SK-N-SH treated with all-trans-retinoic acid at 6 μM for 48 hours (cell line): ENCODE data around the gene PGM1.

ENCODE experiments used
- ATAC-seq: fragments of 200-7000 bp; cut with Tn5 transposase; 3 replicates; pipeline ENCODE4 v1.9.1; 2020; ENCODE audit warnings: mild to moderate bottlenecking, moderate library complexity
- BACH2 ChIP-seq: fragments of 250-450 bp; sonication (Bioruptor Pico); IDR thresholded peaks from 2 replicates; pipeline ENCODE4 v1.9.0; 2021; ENCODE audit warnings: mild to moderate bottlenecking, borderline replicate concordance
- CSDC2 ChIP-seq: fragments of 250-450 bp; sonication (Bioruptor Pico); IDR thresholded peaks from 2 replicates; pipeline ENCODE4 v1.5.0; 2020; ENCODE audit warnings: mild to moderate bottlenecking, moderate library complexity
- ESRRG ChIP-seq: fragments of 250-450 bp; sonication (Bioruptor Pico); IDR thresholded peaks from 2 replicates; pipeline ENCODE4 v1.6.1; 2021; ENCODE audit warnings: mild to moderate bottlenecking
- GLIS3 ChIP-seq: fragments of 250-450 bp; sonication (Bioruptor Pico); IDR thresholded peaks from 2 replicates; pipeline ENCODE4 v1.5.0; 2020; ENCODE audit warnings: mild to moderate bottlenecking, moderate library complexity
- ISL1 ChIP-seq: fragments of 250-450 bp; sonication (Bioruptor Pico); IDR thresholded peaks from 2 replicates; pipeline ENCODE4 v2.1.2; 2022; ENCODE audit warnings: mild to moderate bottlenecking, moderate library complexity
- OSR1 ChIP-seq: fragments of 250-450 bp; sonication (Bioruptor Pico); IDR thresholded peaks from 2 replicates; pipeline ENCODE4 v1.8.0; 2022; ENCODE audit warnings: moderate library complexity, mild to moderate bottlenecking, inconsistent platforms
- RARB ChIP-seq: fragments of 250-450 bp; sonication (Bioruptor Pico); IDR thresholded peaks from 2 replicates; pipeline ENCODE4 v1.8.0; 2021; ENCODE audit warnings: mild to moderate bottlenecking, moderate library complexity
- SNAI2 ChIP-seq: fragments of 250-450 bp; sonication (Bioruptor Pico); IDR thresholded peaks from 2 replicates; pipeline ENCODE4 v1.5.0; 2020; ENCODE audit warnings: mild to moderate bottlenecking, moderate library complexity
- TCF4 ChIP-seq: fragments of 250-450 bp; sonication (Bioruptor Pico); IDR thresholded peaks from 2 replicates; pipeline ENCODE4 v1.8.0; 2021; ENCODE audit warnings: mild to moderate bottlenecking, moderate library complexity, borderline replicate concordance
- TOX ChIP-seq: fragments of 250-450 bp; sonication (Bioruptor Pico); IDR thresholded peaks from 2 replicates; pipeline ENCODE4 v1.8.0; 2021; ENCODE audit warnings: mild to moderate bottlenecking, moderate library complexity, borderline replicate concordance
- ZC3H10 ChIP-seq: fragments of 250-450 bp; sonication (Bioruptor Pico); IDR thresholded peaks from 2 replicates; pipeline ENCODE4 v1.5.1; 2021; ENCODE audit warnings: mild to moderate bottlenecking, moderate library complexity
- ZFP3 ChIP-seq: fragments of 250-450 bp; sonication (Bioruptor Pico); IDR thresholded peaks from 2 replicates; pipeline ENCODE4 v1.5.0; 2020; ENCODE audit warnings: mild to moderate bottlenecking, moderate library complexity
- ZNF565 ChIP-seq: fragments of 450-650 bp; formaldehyde crosslinking; conservative IDR thresholded peaks from 2 replicates; pipeline ENCODE4 v1.5.0; 2020; ENCODE audit warnings: low read depth, mild to moderate bottlenecking, moderate library complexity
- ZNF70 ChIP-seq: fragments of 450-650 bp; formaldehyde crosslinking; IDR thresholded peaks from 2 replicates; pipeline ENCODE4 v1.5.0; 2020; ENCODE audit warnings: mild to moderate bottlenecking, moderate library complexity
- ZNF8 ChIP-seq: fragments of 450-650 bp; formaldehyde crosslinking; IDR thresholded peaks from 2 replicates; pipeline ENCODE4 v1.5.0; 2020; ENCODE audit warnings: mild to moderate bottlenecking, moderate library complexity
- TF ChIP-seq, protein P1 (sequence below): fragments of 250-450 bp; sonication (Bioruptor Pico); IDR thresholded peaks from 2 replicates; pipeline ENCODE4 v1.5.0; 2020; ENCODE audit warnings: mild to moderate bottlenecking, moderate library complexity
- TF ChIP-seq, protein P2 (sequence below): fragments of 250-450 bp; sonication (Bioruptor Pico); IDR thresholded peaks from 2 replicates; pipeline ENCODE4 v1.8.0; 2020; ENCODE audit warnings: mild to moderate bottlenecking, moderate library complexity, borderline replicate concordance
- TF ChIP-seq, protein P3 (sequence below): fragments of 250-450 bp; sonication (Bioruptor Pico); IDR thresholded peaks from 2 replicates; pipeline ENCODE4 v1.5.1; 2021; ENCODE audit warnings: mild to moderate bottlenecking, moderate library complexity
- TF ChIP-seq, protein P4 (sequence below): fragments of 250-450 bp; sonication (Bioruptor Pico); IDR thresholded peaks from 2 replicates; pipeline ENCODE4 v1.8.0; 2021; ENCODE audit warnings: low read depth, mild to moderate bottlenecking, moderate library complexity, borderline replicate concordance
- TF ChIP-seq, protein P5 (sequence below): fragments of 250-450 bp; sonication (Bioruptor Pico); IDR thresholded peaks from 2 replicates; pipeline ENCODE4 v1.5.1; 2020; ENCODE audit warnings: low read depth, mild to moderate bottlenecking, moderate library complexity

PGM1 gene

DNA sequence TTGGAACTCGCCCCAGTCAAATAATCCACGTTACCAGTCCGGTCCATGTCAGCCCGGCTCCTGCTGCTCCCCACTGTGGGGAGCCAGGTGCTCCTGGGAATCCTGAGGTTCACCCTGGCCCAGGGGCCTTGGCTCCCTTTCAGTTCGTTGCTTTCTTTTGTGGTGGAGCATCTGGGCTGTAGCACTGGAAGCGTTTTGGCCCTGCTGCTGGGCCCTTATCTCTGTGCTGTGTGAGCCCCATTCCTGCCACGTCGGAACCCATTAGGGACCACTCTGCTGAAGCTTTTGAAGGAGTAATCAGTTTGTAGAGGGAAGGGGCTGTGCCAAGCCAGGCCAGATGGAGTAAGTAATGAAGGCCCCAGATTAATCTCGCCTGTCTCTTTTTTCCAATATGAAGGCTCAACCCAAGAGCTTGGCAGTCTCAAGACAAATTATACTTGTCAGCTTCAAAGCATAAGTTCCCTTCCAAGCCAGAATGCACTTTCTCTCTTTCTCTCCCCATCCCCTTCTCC, 82.3 kb downstream of the PGM1 start:
- TF ChIP-seq, protein P1, sequence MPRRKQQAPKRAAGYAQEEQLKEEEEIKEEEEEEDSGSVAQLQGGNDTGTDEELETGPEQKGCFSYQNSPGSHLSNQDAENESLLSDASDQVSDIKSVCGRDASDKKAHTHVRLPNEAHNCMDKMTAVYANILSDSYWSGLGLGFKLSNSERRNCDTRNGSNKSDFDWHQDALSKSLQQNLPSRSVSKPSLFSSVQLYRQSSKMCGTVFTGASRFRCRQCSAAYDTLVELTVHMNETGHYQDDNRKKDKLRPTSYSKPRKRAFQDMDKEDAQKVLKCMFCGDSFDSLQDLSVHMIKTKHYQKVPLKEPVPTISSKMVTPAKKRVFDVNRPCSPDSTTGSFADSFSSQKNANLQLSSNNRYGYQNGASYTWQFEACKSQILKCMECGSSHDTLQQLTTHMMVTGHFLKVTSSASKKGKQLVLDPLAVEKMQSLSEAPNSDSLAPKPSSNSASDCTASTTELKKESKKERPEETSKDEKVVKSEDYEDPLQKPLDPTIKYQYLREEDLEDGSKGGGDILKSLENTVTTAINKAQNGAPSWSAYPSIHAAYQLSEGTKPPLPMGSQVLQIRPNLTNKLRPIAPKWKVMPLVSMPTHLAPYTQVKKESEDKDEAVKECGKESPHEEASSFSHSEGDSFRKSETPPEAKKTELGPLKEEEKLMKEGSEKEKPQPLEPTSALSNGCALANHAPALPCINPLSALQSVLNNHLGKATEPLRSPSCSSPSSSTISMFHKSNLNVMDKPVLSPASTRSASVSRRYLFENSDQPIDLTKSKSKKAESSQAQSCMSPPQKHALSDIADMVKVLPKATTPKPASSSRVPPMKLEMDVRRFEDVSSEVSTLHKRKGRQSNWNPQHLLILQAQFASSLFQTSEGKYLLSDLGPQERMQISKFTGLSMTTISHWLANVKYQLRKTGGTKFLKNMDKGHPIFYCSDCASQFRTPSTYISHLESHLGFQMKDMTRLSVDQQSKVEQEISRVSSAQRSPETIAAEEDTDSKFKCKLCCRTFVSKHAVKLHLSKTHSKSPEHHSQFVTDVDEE (CRISPR knock-in tag), result peak; percentile 75
- TF ChIP-seq ISL1 (CRISPR knock-in tag), result peak; percentile 70
- TF ChIP-seq, protein P2, sequence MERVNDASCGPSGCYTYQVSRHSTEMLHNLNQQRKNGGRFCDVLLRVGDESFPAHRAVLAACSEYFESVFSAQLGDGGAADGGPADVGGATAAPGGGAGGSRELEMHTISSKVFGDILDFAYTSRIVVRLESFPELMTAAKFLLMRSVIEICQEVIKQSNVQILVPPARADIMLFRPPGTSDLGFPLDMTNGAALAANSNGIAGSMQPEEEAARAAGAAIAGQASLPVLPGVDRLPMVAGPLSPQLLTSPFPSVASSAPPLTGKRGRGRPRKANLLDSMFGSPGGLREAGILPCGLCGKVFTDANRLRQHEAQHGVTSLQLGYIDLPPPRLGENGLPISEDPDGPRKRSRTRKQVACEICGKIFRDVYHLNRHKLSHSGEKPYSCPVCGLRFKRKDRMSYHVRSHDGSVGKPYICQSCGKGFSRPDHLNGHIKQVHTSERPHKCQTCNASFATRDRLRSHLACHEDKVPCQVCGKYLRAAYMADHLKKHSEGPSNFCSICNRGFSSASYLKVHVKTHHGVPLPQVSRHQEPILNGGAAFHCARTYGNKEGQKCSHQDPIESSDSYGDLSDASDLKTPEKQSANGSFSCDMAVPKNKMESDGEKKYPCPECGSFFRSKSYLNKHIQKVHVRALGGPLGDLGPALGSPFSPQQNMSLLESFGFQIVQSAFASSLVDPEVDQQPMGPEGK (CRISPR knock-in tag), result no peak
- no peak for TF ChIP-seq ZNF565
- TF ChIP-seq, protein P3, sequence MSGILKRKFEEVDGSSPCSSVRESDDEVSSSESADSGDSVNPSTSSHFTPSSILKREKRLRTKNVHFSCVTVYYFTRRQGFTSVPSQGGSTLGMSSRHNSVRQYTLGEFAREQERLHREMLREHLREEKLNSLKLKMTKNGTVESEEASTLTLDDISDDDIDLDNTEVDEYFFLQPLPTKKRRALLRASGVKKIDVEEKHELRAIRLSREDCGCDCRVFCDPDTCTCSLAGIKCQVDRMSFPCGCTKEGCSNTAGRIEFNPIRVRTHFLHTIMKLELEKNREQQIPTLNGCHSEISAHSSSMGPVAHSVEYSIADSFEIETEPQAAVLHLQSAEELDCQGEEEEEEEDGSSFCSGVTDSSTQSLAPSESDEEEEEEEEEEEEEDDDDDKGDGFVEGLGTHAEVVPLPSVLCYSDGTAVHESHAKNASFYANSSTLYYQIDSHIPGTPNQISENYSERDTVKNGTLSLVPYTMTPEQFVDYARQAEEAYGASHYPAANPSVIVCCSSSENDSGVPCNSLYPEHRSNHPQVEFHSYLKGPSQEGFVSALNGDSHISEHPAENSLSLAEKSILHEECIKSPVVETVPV (CRISPR knock-in tag), result no peak
- TF ChIP-seq, all 23 proteins: peak for 2
- ATAC-seq, result peak; percentile 54; the same call in 2 of the 3 replicates

DNA sequence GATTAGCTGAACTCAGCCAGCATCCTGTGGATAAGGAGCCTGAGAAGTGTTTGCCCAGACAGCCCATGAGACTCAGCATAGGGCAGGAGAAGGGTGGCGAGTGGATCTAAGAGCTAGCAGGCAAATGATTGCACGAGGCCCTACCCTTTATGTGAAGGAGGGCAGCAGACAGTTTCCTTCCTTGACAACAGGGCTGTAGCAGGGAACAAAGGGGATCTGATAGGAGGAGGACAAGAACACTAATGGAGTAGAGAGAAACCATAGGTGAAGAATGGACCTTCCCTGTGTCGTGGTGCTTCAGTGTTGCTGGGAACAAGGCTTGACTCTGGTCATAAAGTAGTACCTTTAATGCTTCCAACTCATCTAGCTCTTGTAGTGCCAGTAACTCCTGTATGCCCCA, 84.3 kb downstream of the PGM1 start:
- TF ChIP-seq ZFP3 (CRISPR knock-in tag) (no peak), TCF4 (no peak), SNAI2 (CRISPR knock-in tag) (no peak), GLIS3 (CRISPR knock-in tag) (no peak), TOX (CRISPR knock-in tag) (no peak), ZNF8 (CRISPR knock-in tag) (no peak), BACH2 (CRISPR knock-in tag) (no peak), ESRRG (no peak), OSR1 (CRISPR knock-in tag) (no peak), ZNF70 (CRISPR knock-in tag) (no peak), ZC3H10 (no peak), ZNF565 (no peak), ISL1 (CRISPR knock-in tag) (no peak), CSDC2 (CRISPR knock-in tag) (no peak), RARB (no peak)
- TF ChIP-seq, protein P1 (CRISPR knock-in tag), result no peak
- TF ChIP-seq, protein P4, sequence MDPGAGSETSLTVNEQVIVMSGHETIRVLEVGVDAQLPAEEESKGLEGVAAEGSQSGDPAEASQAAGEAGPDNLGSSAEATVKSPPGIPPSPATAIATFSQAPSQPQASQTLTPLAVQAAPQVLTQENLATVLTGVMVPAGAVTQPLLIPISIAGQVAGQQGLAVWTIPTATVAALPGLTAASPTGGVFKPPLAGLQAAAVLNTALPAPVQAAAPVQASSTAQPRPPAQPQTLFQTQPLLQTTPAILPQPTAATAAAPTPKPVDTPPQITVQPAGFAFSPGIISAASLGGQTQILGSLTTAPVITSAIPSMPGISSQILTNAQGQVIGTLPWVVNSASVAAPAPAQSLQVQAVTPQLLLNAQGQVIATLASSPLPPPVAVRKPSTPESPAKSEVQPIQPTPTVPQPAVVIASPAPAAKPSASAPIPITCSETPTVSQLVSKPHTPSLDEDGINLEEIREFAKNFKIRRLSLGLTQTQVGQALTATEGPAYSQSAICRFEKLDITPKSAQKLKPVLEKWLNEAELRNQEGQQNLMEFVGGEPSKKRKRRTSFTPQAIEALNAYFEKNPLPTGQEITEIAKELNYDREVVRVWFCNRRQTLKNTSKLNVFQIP (CRISPR knock-in tag), result no peak
- TF ChIP-seq, protein P5, sequence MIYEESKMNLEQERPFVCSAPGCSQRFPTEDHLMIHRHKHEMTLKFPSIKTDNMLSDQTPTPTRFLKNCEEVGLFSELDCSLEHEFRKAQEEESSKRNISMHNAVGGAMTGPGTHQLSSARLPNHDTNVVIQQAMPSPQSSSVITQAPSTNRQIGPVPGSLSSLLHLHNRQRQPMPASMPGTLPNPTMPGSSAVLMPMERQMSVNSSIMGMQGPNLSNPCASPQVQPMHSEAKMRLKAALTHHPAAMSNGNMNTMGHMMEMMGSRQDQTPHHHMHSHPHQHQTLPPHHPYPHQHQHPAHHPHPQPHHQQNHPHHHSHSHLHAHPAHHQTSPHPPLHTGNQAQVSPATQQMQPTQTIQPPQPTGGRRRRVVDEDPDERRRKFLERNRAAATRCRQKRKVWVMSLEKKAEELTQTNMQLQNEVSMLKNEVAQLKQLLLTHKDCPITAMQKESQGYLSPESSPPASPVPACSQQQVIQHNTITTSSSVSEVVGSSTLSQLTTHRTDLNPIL (CRISPR knock-in tag), result no peak
- TF ChIP-seq, protein P2 (CRISPR knock-in tag), result no peak
- TF ChIP-seq, protein P3 (CRISPR knock-in tag), result no peak
- ATAC-seq, result no peak
